Loucy (cell line): ENCODE data around the gene HTRA3.
"Not testable (repeated sequence)": the region's sequence is repeated elsewhere in the genome, so short reads cannot be mapped to it uniquely, and the experiment has no call there.

ENCODE experiments used
- H2AFZ ChIP-seq: fragments of 200-600 bp; sonication (generic); 2 replicates; pipeline ENCODE4 v1.6.0; 2016; ENCODE audit warnings: antibody characterized with exemption, mild to moderate bottlenecking, low read length, moderate library complexity
- H3F3A ChIP-seq: fragments of 200-600 bp; 2 replicates; pipeline ENCODE4 v1.6.0; 2016; ENCODE audit warnings: antibody characterized with exemption, low read depth, mild to moderate bottlenecking
- H3K27me3 ChIP-seq: fragments of 200-600 bp; sonication (generic); 2 replicates; pipeline ENCODE4 v1.6.1; 2014; ENCODE audit warnings: low read length, mild to moderate bottlenecking; ENCODE audit not compliant: insufficient read depth, poor library complexity, severe bottlenecking
- H3K36me3 ChIP-seq: fragments of 200-600 bp; sonication (generic); 2 replicates; pipeline ENCODE4 v1.6.1; 2016; ENCODE audit warnings: low read length; ENCODE audit not compliant: insufficient read depth
- H3K4me1 ChIP-seq: fragments of 200-600 bp; sonication (generic); 2 replicates; pipeline ENCODE4 v1.5.1; 2014; ENCODE audit warnings: low read length, mild to moderate bottlenecking; ENCODE audit not compliant: insufficient read depth, poor library complexity, severe bottlenecking
- H3K4me2 ChIP-seq: fragments of 200-600 bp; sonication (generic); 2 replicates; pipeline ENCODE4 v1.6.0; 2014; ENCODE audit warnings: antibody characterized with exemption, low read length, low read depth, mild to moderate bottlenecking; ENCODE audit not compliant: poor library complexity, severe bottlenecking
- H3K4me3 ChIP-seq: fragments of 200-600 bp; sonication (generic); 2 replicates; pipeline ENCODE4 v1.5.1; 2014; ENCODE audit warnings: low read length, mild to moderate bottlenecking, mixed read lengths; ENCODE audit not compliant: poor library complexity, severe bottlenecking
- H3K79me2 ChIP-seq: fragments of 200-600 bp; sonication (generic); 2 replicates; pipeline ENCODE4 v1.6.1; 2014; ENCODE audit warnings: low read length; ENCODE audit not compliant: insufficient read depth
- H3K9ac ChIP-seq: fragments of 200-600 bp; sonication (generic); 2 replicates; pipeline ENCODE4 v1.6.0; 2014; ENCODE audit warnings: mild to moderate bottlenecking, low read depth, low read length, moderate library complexity; ENCODE audit not compliant: poor library complexity, severe bottlenecking
- H3K9me2 ChIP-seq: fragments of 200-600 bp; sonication (generic); replicated peaks from 2 replicates; pipeline ENCODE4 v1.6.1; 2016; ENCODE audit warnings: low read depth, low read length, mixed read lengths
- H3K9me3 ChIP-seq: fragments of 200-600 bp; sonication (generic); 2 replicates; pipeline ENCODE4 v1.6.1; 2014; ENCODE audit warnings: mild to moderate bottlenecking, antibody characterized with exemption, low read length, low read depth; ENCODE audit not compliant: insufficient read depth
- H4K20me1 ChIP-seq: fragments of 200-600 bp; sonication (generic); 2 replicates; pipeline ENCODE4 v1.6.0; 2014; ENCODE audit warnings: antibody characterized with exemption, low read length, mild to moderate bottlenecking; ENCODE audit not compliant: insufficient read depth, poor library complexity, severe bottlenecking
- CTCF ChIP-seq: fragments of 200-600 bp; sonication (generic); conservative IDR thresholded peaks from 2 replicates; pipeline ENCODE4 v1.5.1; 2014; ENCODE audit warnings: mild to moderate bottlenecking, antibody characterized with exemption, low read length
- EZH2phosphoT487 ChIP-seq: fragments of 200-600 bp; IDR thresholded peaks from 2 replicates; pipeline ENCODE4 v1.6.1; 2018; ENCODE audit warnings: antibody characterized with exemption, mild to moderate bottlenecking, moderate library complexity, borderline replicate concordance

The HTRA3 gene

GRCh38 chr4:8347660-8348059 lies 78.1 kb downstream of the HTRA3 start:
- Histone ChIP-seq H3K9me3 (no peaks in the 10 kb centered on the region; the same call in 1 of the 2 replicates), H2AFZ (no peak overlapping the region), H4K20me1 (no peaks in the 10 kb centered on the region), H3K9ac (no peak overlapping the region), H3K79me2 (no peaks in the 10 kb centered on the region), H3K9me2 (no peaks in the 10 kb centered on the region), H3K36me3 (no peaks in the 10 kb centered on the region), H3K4me3 (no peak overlapping the region), H3K27me3 (no peaks in the 10 kb centered on the region), H3F3A (no peaks in the 10 kb centered on the region), H3K4me2 (no peak overlapping the region), H3K4me1 (no peaks in the 10 kb centered on the region)
- TF ChIP-seq CTCF (no peak), EZH2phosphoT487 (no peak)

GRCh38 chr4:8348071-8348470 lies 78.5 kb downstream of the HTRA3 start:
- Histone ChIP-seq H3K9ac (no peak overlapping the region), H3K27me3 (no peaks in the 10 kb centered on the region), H3K4me3 (no peak overlapping the region), H3K9me2 (no peaks in the 10 kb centered on the region), H3K79me2 (no peaks in the 10 kb centered on the region), H2AFZ (no peak overlapping the region), H3F3A (no peaks in the 10 kb centered on the region), H3K4me2 (no peak overlapping the region), H3K9me3 (no peaks in the 10 kb centered on the region; the same call in 1 of the 2 replicates), H3K4me1 (no peaks in the 10 kb centered on the region), H4K20me1 (no peaks in the 10 kb centered on the region), H3K36me3 (no peaks in the 10 kb centered on the region)
- TF ChIP-seq CTCF, result no peak
- TF ChIP-seq EZH2phosphoT487, result no peak

- not testable (repeated sequence) for H3K9ac ChIP-seq, H3K9me2 ChIP-seq, H3K36me3 ChIP-seq, H3F3A ChIP-seq, H3K27me3 ChIP-seq, H3K4me2 ChIP-seq, H3K79me2 ChIP-seq, H4K20me1 ChIP-seq, H2AFZ ChIP-seq, H3K4me1 ChIP-seq, H3K9me3 ChIP-seq, H3K4me3 ChIP-seq
These were observed 79.7 kb downstream of the HTRA3 start for GRCh38 chr4:8349236-8349635.

GRCh38 chr4:8349664-8350236 lies 80.2 kb downstream of the HTRA3 start:
- no peaks in the 10 kb centered on the region for H3K4me1 ChIP-seq
- no peaks in the 10 kb centered on the region for H3K9me2 ChIP-seq
- H3K9ac ChIP-seq, result no peak overlapping the region
- H3K4me3 ChIP-seq, result no peak overlapping the region
- no peaks in the 10 kb centered on the region for H3F3A ChIP-seq
- H3K79me2 ChIP-seq, result no peaks in the 10 kb centered on the region
- no peak overlapping the region for H3K4me2 ChIP-seq
- no peaks in the 10 kb centered on the region for H3K27me3 ChIP-seq
- TF ChIP-seq EZH2phosphoT487 (no peak), CTCF (no peak)
- no peak overlapping the region for H2AFZ ChIP-seq
- no peaks in the 10 kb centered on the region for H3K36me3 ChIP-seq
- H3K9me3 ChIP-seq, result no peaks in the 10 kb centered on the region; the same call in 1 of the 2 replicates
- no peaks in the 10 kb centered on the region for H4K20me1 ChIP-seq
